Mononuclear cell (primary cell): ENCODE measurements around the gene IDH3A. TPM values are rescaled to one million over a fixed set of nuclear protein-coding genes. Genes with fewer than 3 reads are reported as not detected.
A peak's percentile ranks its signal among the peaks of the same experiment; 100 is the strongest.
"Not testable (repeated sequence)": the region's sequence is repeated elsewhere in the genome, so short reads cannot be mapped to it uniquely, and the experiment has no call there.

Experiments
- H3K27me3 ChIP-seq: 2 replicates; pipeline ENCODE4 v1.6.0; 2011; ENCODE audit warnings: low read length, control low read depth; ENCODE audit not compliant: insufficient read depth
- H3K4me1 ChIP-seq: 2 replicates; pipeline ENCODE4 v1.5.1; 2011; ENCODE audit warnings: mild to moderate bottlenecking, low read length, control low read depth; ENCODE audit not compliant: insufficient read depth
- H3K4me3 ChIP-seq: 2 replicates; pipeline ENCODE4 v1.5.1; 2011; ENCODE audit warnings: mild to moderate bottlenecking, low read length, moderate library complexity
- H3K9me3 ChIP-seq: 2 replicates; pipeline ENCODE4 v1.5.1; 2011; ENCODE audit warnings: low read depth, mild to moderate bottlenecking, control low read depth, low read length
- total RNA-seq: library from RNA; depleted of rRNA; stranded (reverse); fragments of >200 nt; gene quantifications from one replicate; pipeline ENCODE4 v1.2.3, GENCODE V29; 2012

The IDH3A gene
- total RNA-seq, 1 donor: 40.5 TPM

DNA sequence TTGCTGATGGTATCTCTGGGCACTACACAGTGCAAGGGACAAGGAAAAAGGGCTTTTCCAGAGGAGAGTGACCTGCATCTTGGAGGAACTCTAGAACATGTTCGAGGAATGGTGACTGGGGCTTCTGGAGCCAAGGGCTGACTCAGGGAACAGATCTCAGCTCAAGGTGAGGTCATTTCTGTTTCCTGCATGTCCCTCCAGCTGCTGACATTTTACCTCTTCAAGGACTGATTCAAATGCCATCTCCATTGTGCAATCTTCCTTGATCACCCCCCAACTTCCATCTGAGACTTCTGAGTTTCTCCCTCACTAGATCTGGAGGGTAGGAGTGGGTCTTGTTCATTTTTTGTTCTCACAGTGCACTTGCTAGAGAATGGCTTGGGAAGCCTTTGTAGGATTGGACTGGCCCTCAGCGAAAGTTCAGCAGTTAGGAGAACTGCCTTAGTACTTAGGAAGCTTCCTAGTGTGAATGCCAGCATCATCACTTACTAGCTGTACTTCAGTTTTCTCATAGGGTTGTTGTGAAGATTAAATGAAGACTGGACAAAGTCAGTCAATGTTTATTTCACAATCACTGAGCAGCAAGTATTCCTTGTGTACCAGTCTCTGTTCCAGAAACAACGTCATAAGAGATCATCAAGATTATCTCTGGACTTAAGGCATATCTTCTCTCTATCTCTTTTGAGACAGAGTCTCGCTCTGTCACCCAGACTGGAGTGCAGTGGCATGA lies 2.6 kb upstream of the IDH3A start:
- Histone ChIP-seq H3K4me1 (peaks cover 24% of the 10 kb centered on the region), H3K4me3 (no peak overlapping the region), H3K9me3 (no peaks in the 10 kb centered on the region), H3K27me3 (no peaks in the 10 kb centered on the region)

GRCh38 chr15:78147566-78147965 lies 1.6 kb upstream of the IDH3A start:
- Histone ChIP-seq H3K4me3 (no peak overlapping the region), H3K4me1 (peaks cover 24% of the 10 kb centered on the region), H3K9me3 (no peaks in the 10 kb centered on the region), H3K27me3 (no peaks in the 10 kb centered on the region)

GRCh38 chr15:78148392-78149067 lies 632 bp upstream of the IDH3A start:
- Histone ChIP-seq H3K4me3 (peak overlapping the region; percentile 83), H3K27me3 (no peaks in the 10 kb centered on the region), H3K4me1 (peaks cover 24% of the 10 kb centered on the region), H3K9me3 (no peaks in the 10 kb centered on the region)

GRCh38 chr15:78149805-78150751 lies 916 bp downstream of the IDH3A start:
- no peaks in the 10 kb centered on the region for H3K9me3 ChIP-seq
- H3K27me3 ChIP-seq: no peaks in the 10 kb centered on the region
- H3K4me1 ChIP-seq: peaks cover 24% of the 10 kb centered on the region
- peak overlapping the region; percentile 83 for H3K4me3 ChIP-seq

DNA sequence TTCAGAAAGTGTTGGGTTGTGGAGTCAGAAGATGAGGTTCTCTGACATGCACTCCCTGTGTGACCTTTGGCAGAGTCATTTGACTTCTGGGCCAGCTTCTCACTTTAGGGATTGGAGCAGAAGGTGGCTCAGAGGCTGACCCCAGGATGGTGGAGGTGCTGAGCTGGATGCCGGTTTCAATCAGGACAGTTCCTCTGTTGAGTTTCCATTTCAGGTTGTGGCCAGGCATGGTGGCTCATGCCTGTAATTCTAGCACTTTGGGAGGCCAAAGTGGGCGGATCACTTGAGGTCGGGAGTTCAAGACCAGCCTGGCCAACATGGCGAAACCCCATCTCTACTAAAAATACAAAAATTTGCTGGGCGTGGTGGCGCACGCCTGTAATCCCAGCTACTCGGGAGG lies 1.9 kb downstream of the IDH3A start:
- H3K27me3 ChIP-seq, H3K4me3 ChIP-seq: not testable (repeated sequence)
- peaks cover 24% of the 10 kb centered on the region for H3K4me1 ChIP-seq

GRCh38 chr15:78154955-78155354 lies 5.8 kb downstream of the IDH3A start:
- peaks cover 10% of the 10 kb centered on the region for H3K4me1 ChIP-seq
- H3K27me3 ChIP-seq: no peaks in the 10 kb centered on the region
- no peak overlapping the region for H3K4me3 ChIP-seq
- no peaks in the 10 kb centered on the region for H3K9me3 ChIP-seq

More for the DNA sequence above, 1.9 kb downstream of the IDH3A start:
- H3K9me3 ChIP-seq: not testable (repeated sequence)

GRCh38 chr15:78155355-78155939 lies 6.3 kb downstream of the IDH3A start:
- Histone ChIP-seq H3K27me3 (no peaks in the 10 kb centered on the region), H3K9me3 (no peaks in the 10 kb centered on the region), H3K4me3 (no peak overlapping the region), H3K4me1 (peaks cover 6% of the 10 kb centered on the region)

GRCh38 chr15:78156653-78157052 lies 7.5 kb downstream of the IDH3A start:
- Histone ChIP-seq H3K9me3 (no peaks in the 10 kb centered on the region), H3K4me3 (no peak overlapping the region), H3K27me3 (no peaks in the 10 kb centered on the region), H3K4me1 (no peaks in the 10 kb centered on the region)

DNA sequence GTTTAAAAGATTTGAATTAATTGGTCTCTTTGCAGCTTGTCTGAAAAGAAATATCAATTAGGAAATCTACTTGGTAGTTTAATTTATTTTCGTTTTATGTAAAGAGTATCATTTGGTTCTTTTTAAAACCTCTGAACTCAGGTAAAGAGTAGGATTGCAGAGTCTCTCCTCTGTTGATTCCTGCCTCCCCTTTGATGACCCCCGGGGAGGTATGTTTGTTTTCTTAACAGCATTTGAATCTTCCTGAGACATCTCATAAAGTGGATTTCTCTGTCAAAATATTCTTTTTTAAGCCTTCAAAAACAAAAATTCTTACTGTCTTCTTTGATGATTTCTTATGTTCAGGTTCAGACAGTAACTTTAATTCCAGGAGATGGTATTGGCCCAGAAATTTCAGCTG lies 8.0 kb downstream of the IDH3A start:
- Histone ChIP-seq H3K4me3 (no peak overlapping the region), H3K9me3 (no peaks in the 10 kb centered on the region), H3K27me3 (no peaks in the 10 kb centered on the region), H3K4me1 (no peaks in the 10 kb centered on the region)

DNA sequence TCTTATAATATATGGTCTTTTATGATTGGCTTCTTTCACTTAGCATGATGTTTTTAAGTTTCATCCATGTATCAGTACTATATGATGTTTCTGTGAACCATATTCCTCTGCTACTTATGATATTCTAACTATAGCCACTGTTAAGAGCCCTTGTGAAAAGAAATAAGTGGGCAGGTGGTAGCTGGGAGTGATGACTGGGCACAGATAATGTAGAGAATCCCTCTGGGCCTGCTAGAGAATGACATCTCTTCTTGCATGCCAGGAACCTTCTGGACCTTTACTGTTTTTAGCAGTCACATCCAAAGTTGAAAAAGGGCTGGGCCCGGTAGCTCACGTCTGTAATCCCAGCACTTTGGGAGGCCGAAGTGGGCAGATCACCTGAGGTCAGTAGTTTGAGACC lies 10.2 kb downstream of the IDH3A start:
- H3K4me3 ChIP-seq: no peak overlapping the region
- H3K27me3 ChIP-seq: no peaks in the 10 kb centered on the region
- no peaks in the 10 kb centered on the region for H3K9me3 ChIP-seq
- H3K4me1 ChIP-seq: no peaks in the 10 kb centered on the region

DNA sequence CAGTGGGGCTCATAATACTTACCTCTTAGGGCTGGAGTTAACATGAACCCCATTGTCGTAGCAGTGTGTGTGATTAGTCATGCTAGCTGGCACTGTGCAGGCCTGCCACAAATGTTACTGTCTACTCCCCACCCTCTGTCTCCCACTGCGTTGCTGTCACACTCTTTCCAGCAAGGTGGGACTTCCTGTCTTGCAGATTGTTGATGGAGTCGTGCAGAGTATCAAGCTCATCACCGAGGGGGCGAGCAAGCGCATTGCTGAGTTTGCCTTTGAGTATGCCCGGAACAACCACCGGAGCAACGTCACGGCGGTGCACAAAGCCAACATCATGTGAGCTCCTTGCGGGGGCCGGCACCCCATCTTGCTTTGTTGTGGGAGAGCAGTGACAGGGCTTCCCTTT lies 12.9 kb downstream of the IDH3A start:
- Histone ChIP-seq H3K9me3 (no peaks in the 10 kb centered on the region), H3K4me1 (peaks cover under 1% of the 10 kb centered on the region), H3K27me3 (no peaks in the 10 kb centered on the region), H3K4me3 (no peak overlapping the region)

GRCh38 chr15:78164010-78164409 lies 14.8 kb downstream of the IDH3A start:
- Histone ChIP-seq H3K4me1 (peaks cover 6% of the 10 kb centered on the region), H3K4me3 (no peak overlapping the region), H3K9me3 (no peaks in the 10 kb centered on the region), H3K27me3 (no peaks in the 10 kb centered on the region)

- H3K9me3 ChIP-seq: no peaks in the 10 kb centered on the region
- no peak overlapping the region for H3K4me3 ChIP-seq
- no peaks in the 10 kb centered on the region for H3K27me3 ChIP-seq
- H3K4me1 ChIP-seq: peaks cover 32% of the 10 kb centered on the region
Observed at GRCh38 chr15:78167227-78167888, 18.2 kb downstream of the IDH3A start.

DNA sequence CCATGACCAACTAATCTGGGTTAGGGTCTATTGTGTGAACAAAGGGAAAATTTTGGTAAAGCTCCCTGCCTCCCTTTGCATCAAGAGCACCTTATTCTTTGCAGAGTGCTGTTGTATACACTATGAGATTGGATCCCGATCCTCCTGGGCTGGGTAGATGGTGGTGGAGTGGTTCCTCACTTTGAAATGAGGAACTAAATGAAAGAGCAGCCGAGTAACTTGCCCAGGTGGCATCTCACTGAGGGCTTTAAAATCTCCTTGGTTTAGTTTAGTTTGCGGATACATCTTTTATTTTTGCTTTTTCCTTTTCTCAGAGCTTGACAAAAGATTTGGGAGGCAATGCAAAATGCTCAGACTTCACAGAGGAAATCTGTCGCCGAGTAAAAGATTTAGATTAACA lies 19.4 kb downstream of the IDH3A start:
- no peak overlapping the region for H3K4me3 ChIP-seq
- H3K4me1 ChIP-seq: peaks cover 45% of the 10 kb centered on the region
- no peaks in the 10 kb centered on the region for H3K9me3 ChIP-seq
- H3K27me3 ChIP-seq: no peaks in the 10 kb centered on the region
